ENCODE data around the gene SUPT6H. TPM values are rescaled to one million over a fixed set of nuclear protein-coding genes. Genes with fewer than 3 reads are reported as not detected.
A peak's percentile ranks its signal among the peaks of the same experiment; 100 is the strongest.

Gene SUPT6H
- total and polyA plus RNA-seq, 9 of the 15 experiments (the other 6 are each of a cell fraction or from before 2014, with no cell fraction given) = 1.7 to 77.7 (median 49.2) TPM

DNA sequence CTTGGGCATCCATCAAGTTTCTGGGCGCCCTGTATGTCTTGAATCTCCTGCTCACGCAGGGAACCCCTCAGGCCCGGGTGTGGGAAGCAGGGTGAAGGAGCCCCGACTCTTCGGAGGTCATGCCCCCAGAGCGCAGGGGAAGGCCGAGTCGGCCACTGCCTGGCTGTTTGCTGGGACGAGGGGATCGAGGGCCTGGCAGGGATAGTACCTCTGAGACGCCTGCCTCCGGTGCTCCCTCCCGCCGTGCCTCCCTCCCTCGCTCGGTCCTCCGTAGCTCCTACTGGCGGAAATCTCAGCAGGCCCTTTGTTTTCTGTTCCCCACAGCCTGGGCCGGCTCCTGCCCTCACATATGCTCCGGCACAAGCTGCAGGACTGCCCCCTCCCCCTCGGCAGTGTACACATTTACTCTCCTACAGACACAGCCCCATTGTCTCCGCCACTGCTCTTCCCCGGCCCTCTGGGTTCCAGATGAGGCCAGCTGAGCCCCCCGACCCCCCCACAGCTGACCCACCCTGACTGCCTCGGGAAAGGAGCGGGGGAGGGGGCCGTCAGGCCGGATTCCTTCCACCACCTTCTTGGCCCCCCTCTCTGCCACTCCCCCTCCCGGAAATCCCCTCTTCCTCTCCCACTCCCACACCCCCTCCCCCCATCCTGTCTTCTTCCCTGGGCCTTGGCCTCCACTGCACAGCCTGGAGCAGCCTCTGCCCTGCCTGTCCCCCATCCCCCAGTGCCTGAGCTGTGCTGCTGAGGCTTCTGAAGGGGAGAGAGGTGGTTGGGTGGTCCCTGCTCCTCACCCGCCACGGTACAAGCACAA is 83.2 kb downstream of the SUPT6H start (continued):
- 0 out of 2 replicates have a peak, but pooled peaks have one; percentile 5 for TF ChIP-seq PREB (CRISPR knock-in tag; IDR thresholded peaks at IDR 0.05)
- no peak for TF ChIP-seq KLF1 (tag; IDR thresholded peaks at IDR 0.05)
- TF ChIP-seq PTBP1 (IDR thresholded peaks at IDR 0.05; ENCODE audit: low read depth, low read length) = 0 out of 2 replicates have a peak, but pooled peaks have one; percentile 34
- TF ChIP-seq TBP (optimal IDR thresholded peaks at IDR 0.05; ENCODE audit: low read depth, low read length) = peak; percentile 13
- TF ChIP-seq SLC30A9 (CRISPR knock-in tag; IDR thresholded peaks at IDR 0.05) = no peak
- TF ChIP-seq TCFL5 (CRISPR knock-in tag; conservative IDR thresholded peaks at IDR 0.05) = no peak
- TF ChIP-seq ZMIZ1 (IDR thresholded peaks at IDR 0.05; ENCODE audit: low read depth in 2 of 2, low read length in 2 of 2) = no peak
- peak; percentile 14 for TF ChIP-seq TAF1 (IDR thresholded peaks at IDR 0.05; ENCODE audit: control insufficient read depth, extremely low read depth, insufficient read depth, low read length, severe bottlenecking)
- TF ChIP-seq MAZ (CRISPR knock-in tag; conservative IDR thresholded peaks at IDR 0.05 in 1 of 2, IDR thresholded peaks at IDR 0.05 in 1 of 2) = peak in 1 of 2 experiments; percentile 33; a peak in 2 of 4 replicates
- peak; percentile 18; the same call in 1 of the 2 replicates for TF ChIP-seq HCFC1 (IDR thresholded peaks at IDR 0.05; ENCODE audit: low read depth, low read length)
- no peak for TF ChIP-seq RBM39 (optimal IDR thresholded peaks at IDR 0.05; ENCODE audit: low read depth, low read length)
- no peak for TF ChIP-seq MAX (CRISPR knock-in tag; IDR thresholded peaks at IDR 0.05)
- no peak for TF ChIP-seq SMAD2 (IDR thresholded peaks at IDR 0.05; ENCODE audit: low read depth, low read length)
- peak; percentile 94 for TF ChIP-seq ZNF263 (CRISPR knock-in tag; IDR thresholded peaks at IDR 0.05; ENCODE audit: borderline replicate concordance)
- TF ChIP-seq SNAPC5 (CRISPR knock-in tag; IDR thresholded peaks at IDR 0.05) = no peak
- peak; percentile 16 for TF ChIP-seq PCBP1 (IDR thresholded peaks at IDR 0.05; ENCODE audit: low read depth, low read length, poor library complexity, severe bottlenecking)
- TF ChIP-seq PHF8 (IDR thresholded peaks at IDR 0.05; ENCODE audit: borderline replicate concordance, low read length) = peak; percentile 34; the same call in 1 of the 2 replicates
- TF ChIP-seq EZH2 (IDR thresholded peaks at IDR 0.05; ENCODE audit: borderline replicate concordance, low read depth, low read length) = no peak
- TF ChIP-seq SAP30 (IDR thresholded peaks at IDR 0.05; ENCODE audit: borderline replicate concordance, insufficient read depth, low read depth, low read length, poor library complexity, severe bottlenecking) = peak; percentile 67
- TF ChIP-seq ZNF57 (CRISPR knock-in tag; IDR thresholded peaks at IDR 0.05) = no peak

Measured in K562 (cell line).